SK-N-SH (cell line): Measurements from ENCODE around the gene ATP11C. TPM values are rescaled to one million over a fixed set of nuclear protein-coding genes. Genes with fewer than 3 reads are reported as not detected.

ENCODE experiments used
- CTCF ChIA-PET: fragments of 300-600, 350-600 bp; formaldehyde crosslinking; extraction: SDS; loops from one replicate; lab custom pipeline; 2021; lab: Yijun Ruan, JAX
- POLR2A ChIA-PET: fragments of 350-600 bp; sonication (Branson Sonifier 250); formaldehyde crosslinking; extraction: SDS; loops from one replicate; lab custom pipeline; 2020; ENCODE audit warnings: antibody characterized with exemption, inconsistent platforms; lab: Yijun Ruan, JAX
- DNase-seq: peaks from one replicate; pipeline ENCODE4 v3.0.0; 2012
- H2AFZ ChIP-seq: fragments of 200-600 bp; sonication (generic); 2 replicates; pipeline ENCODE4 v1.8.1; 2016; ENCODE audit warnings: antibody characterized with exemption, mild to moderate bottlenecking, low read depth
- H3F3A ChIP-seq: fragments of 200-600 bp; sonication (generic); replicated peaks from 2 replicates; pipeline ENCODE3; 2016; ENCODE audit warnings: antibody characterized with exemption, mild to moderate bottlenecking; ENCODE audit not compliant: insufficient read depth
- H3K27ac ChIP-seq, 2 experiments: fragments of 200-500 bp in 1 of 2; fragments of 200-600 bp in 1 of 2; sonication (Bioruptor generic) in 1 of 2; sonication (generic), shearing (Covaris generic) in 1 of 2; 2 replicates each; pipeline versions ENCODE4 v1.5.1 to v1.6.1; 2014 to 2016; ENCODE audit warnings: low read depth in 2 of 2, inconsistent platforms in 1 of 2, low read length in 1 of 2, mild to moderate bottlenecking in 1 of 2, mixed read lengths in 1 of 2
- H3K27me3 ChIP-seq: fragments of 200-600 bp; sonication (generic), shearing (Covaris generic); 2 replicates; pipeline ENCODE4 v1.6.1; 2016; ENCODE audit warnings: mixed run types; ENCODE audit not compliant: insufficient read depth
- H3K36me3 ChIP-seq, 2 experiments: fragments of 200-500 bp in 1 of 2; fragments of 200-600 bp in 1 of 2; sonication (Bioruptor generic) in 1 of 2; sonication (generic) in 1 of 2; replicated peaks in 1 of 2; 2 replicates each; pipeline versions ENCODE3 to v1.5.1; 2014 to 2016; ENCODE audit warnings: low read length in 1 of 2, mild to moderate bottlenecking in 1 of 2; ENCODE audit not compliant: insufficient read depth in 2 of 2, control insufficient read depth in 1 of 2
- H3K4me1 ChIP-seq, 2 experiments: fragments of 200-500 bp in 1 of 2; fragments of 200-600 bp in 1 of 2; sonication (Bioruptor generic) in 1 of 2; sonication (generic), shearing (Covaris generic) in 1 of 2; 2 replicates each; pipeline versions ENCODE4 v1.5.1 to v1.6.1; 2014 to 2016; ENCODE audit warnings: low read depth in 1 of 2, low read length in 1 of 2, mixed run types in 1 of 2; ENCODE audit not compliant: insufficient read depth in 2 of 2, control insufficient read depth in 1 of 2
- H3K4me2 ChIP-seq: fragments of 200-600 bp; sonication (generic), shearing (Covaris generic); 2 replicates; pipeline ENCODE4 v1.6.1; 2017; ENCODE audit warnings: mixed run types
- H3K4me3 ChIP-seq, 2 experiments: fragments of 200-500 bp in 1 of 2; fragments of 200-600 bp in 1 of 2; sonication (Bioruptor generic) in 1 of 2; sonication (generic), shearing (Covaris generic) in 1 of 2; 2 replicates each; pipeline versions ENCODE4 v1.5.1 to v1.8.1; 2014 to 2016; ENCODE audit warnings: low read depth in 2 of 2, inconsistent platforms in 1 of 2, low read length in 1 of 2, mild to moderate bottlenecking in 1 of 2, mixed read lengths in 1 of 2, moderate library complexity in 1 of 2
- H3K79me2 ChIP-seq: fragments of 200-600 bp; sonication (generic); 2 replicates; pipeline ENCODE4 v1.8.1; 2017; ENCODE audit warnings: mild to moderate bottlenecking; ENCODE audit not compliant: insufficient read depth
- H3K9ac ChIP-seq: fragments of 200-600 bp; sonication (generic); 2 replicates; pipeline ENCODE4 v1.6.1; 2017; ENCODE audit warnings: mixed run types
- H3K9me2 ChIP-seq: fragments of 200-600 bp; sonication (generic); 2 replicates; pipeline ENCODE4 v1.6.1; 2017; ENCODE audit warnings: mixed run types
- H3K9me3 ChIP-seq: fragments of 200-600 bp; sonication (generic); 2 replicates; pipeline ENCODE4 v1.6.1; 2017; ENCODE audit warnings: mixed run types, mild to moderate bottlenecking, moderate library complexity
- H4K20me1 ChIP-seq: fragments of 200-600 bp; sonication (generic); 2 replicates; pipeline ENCODE4 v1.6.1; 2017; ENCODE audit warnings: mild to moderate bottlenecking, mixed run types; ENCODE audit not compliant: insufficient read depth
- CHD2 ChIP-seq: fragments of 150-350 bp; IDR thresholded peaks from 2 replicates; pipeline ENCODE4 v1.6.1; 2018; ENCODE audit warnings: low read length; ENCODE audit not compliant: partially characterized antibody
- CTCF ChIP-seq: fragments of 200-600 bp; sonication (generic); IDR thresholded peaks from 2 replicates; pipeline ENCODE4 v1.6.1; 2017; ENCODE audit warnings: antibody characterized with exemption, mild to moderate bottlenecking, moderate library complexity
- ELF1 ChIP-seq: IDR thresholded peaks from 2 replicates; pipeline ENCODE4 v1.4.0; 2012
- EP300 ChIP-seq, 2 experiments: IDR thresholded peaks; 2 replicates each; pipeline versions ENCODE4 v1.4.0 to v1.6.1; 2012; ENCODE audit warnings: borderline replicate concordance in 1 of 2, low read depth in 1 of 2, low read length in 1 of 2
- FOSL2 ChIP-seq: IDR thresholded peaks from 2 replicates; pipeline ENCODE4 v1.4.0; 2012; ENCODE audit warnings: low read depth, mild to moderate bottlenecking, moderate library complexity, borderline replicate concordance
- GATA2 ChIP-seq: sonication (generic); formaldehyde crosslinking; IDR thresholded peaks from 2 replicates; pipeline ENCODE4 v1.5.0; 2020; ENCODE audit warnings: mild to moderate bottlenecking, missing genetic modification reagents
- IRF3 ChIP-seq: fragments of 150-350 bp; IDR thresholded peaks from 2 replicates; pipeline ENCODE4 v1.6.1; 2016; ENCODE audit warnings: mild to moderate bottlenecking, low read depth, low read length
- MXI1 ChIP-seq: IDR thresholded peaks from 2 replicates; pipeline ENCODE4 v1.6.1; 2012; ENCODE audit warnings: mild to moderate bottlenecking, low read depth, low read length, improper control_type of control experiment
- NFIC ChIP-seq: IDR thresholded peaks from 2 replicates; pipeline ENCODE4 v1.4.0; 2012; ENCODE audit warnings: borderline replicate concordance
- PBX3 ChIP-seq: IDR thresholded peaks from 2 replicates; pipeline ENCODE4; 2012
- RAD21 ChIP-seq: IDR thresholded peaks from 2 replicates; pipeline ENCODE4 v1.6.1; 2012; ENCODE audit warnings: mild to moderate bottlenecking, low read length
- RCOR1 ChIP-seq: fragments of 150-350 bp; IDR thresholded peaks from 2 replicates; pipeline ENCODE4 v1.6.1; 2017; ENCODE audit warnings: antibody characterized with exemption, low read length
- REST ChIP-seq: IDR thresholded peaks from 2 replicates; pipeline ENCODE4 v1.6.1; 2012; ENCODE audit warnings: mild to moderate bottlenecking, low read depth, low read length, moderate library complexity
- RXRA ChIP-seq: IDR thresholded peaks from 2 replicates; pipeline ENCODE4 v1.4.0; 2012; ENCODE audit warnings: low read depth, mild to moderate bottlenecking, borderline replicate concordance
- SIN3A ChIP-seq: IDR thresholded peaks from 2 replicates; pipeline ENCODE4 v1.6.1; 2012; ENCODE audit warnings: low read depth, mild to moderate bottlenecking, low read length, moderate library complexity, borderline replicate concordance
- TAF1 ChIP-seq: IDR thresholded peaks from 2 replicates; pipeline ENCODE4 v1.6.1; 2012; ENCODE audit warnings: low read depth, mild to moderate bottlenecking, low read length, moderate library complexity, borderline replicate concordance
- TCF12 ChIP-seq: IDR thresholded peaks from 2 replicates; pipeline ENCODE4 v1.4.0; 2012
- USF1 ChIP-seq: IDR thresholded peaks from 2 replicates; pipeline ENCODE4 v1.4.0; 2012; ENCODE audit warnings: low read depth, borderline replicate concordance
- USF2 ChIP-seq: fragments of 150-350 bp; IDR thresholded peaks from 2 replicates; pipeline ENCODE4 v1.6.1; 2017; ENCODE audit warnings: antibody characterized with exemption, low read length, low read depth, borderline replicate concordance
- YY1 ChIP-seq: IDR thresholded peaks from 2 replicates; pipeline ENCODE4 v1.4.0; 2012; ENCODE audit warnings: low read depth, mild to moderate bottlenecking
- ZBTB33 ChIP-seq: IDR thresholded peaks from 2 replicates; pipeline ENCODE4 v1.4.0; 2012; ENCODE audit warnings: low read depth, borderline replicate concordance
- WGBS: methylation state at CpG from one replicate; pipeline ENCODE4 v1.1.6; 2017; ENCODE audit warnings: low lambda C conversion rate; 5-methylcytosine and 5-hydroxymethylcytosine counted together
- polyA plus RNA-seq, 3 experiments: library from polyadenylated mRNA; depleted of rRNA; stranded (reverse); fragments of >200 nt; gene quantifications; 2 replicates each; pipeline ENCODE4 v1.2.3, GENCODE V29; 2012

The ATP11C gene
- polyA plus RNA-seq, 1 of the 3 experiments (the other 2 are of a cell fraction) = 18.5 TPM

- no peak for TF ChIP-seq RCOR1
- no peak for TF ChIP-seq YY1
- TF ChIP-seq FOSL2 = no peak
- no peak for TF ChIP-seq SIN3A
These were observed 63.1 kb downstream of the ATP11C start (continued) for GRCh38 chrX:139869796-139870195.

- H3K79me2 ChIP-seq = peaks cover 67% of the 10 kb centered on the region
- H3K4me2 ChIP-seq = no peak overlapping the region
- H3K9me3 ChIP-seq = no peaks in the 10 kb centered on the region
- POLR2A ChIA-PET = no interaction called here
- DNase-seq = no peak
- H2AFZ ChIP-seq = no peak overlapping the region
- WGBS = 69% methylated on average over 3 of the region's 3 CpGs
- no peak overlapping the region; a peak in 1 of 4 replicates for H3K27ac ChIP-seq
- no peaks in the 10 kb centered on the region for H3K36me3 ChIP-seq
- H3K27me3 ChIP-seq = no peaks in the 10 kb centered on the region
- H3F3A ChIP-seq = no peaks in the 10 kb centered on the region
- H3K9ac ChIP-seq = no peak overlapping the region
- CTCF ChIA-PET = no interaction called here
- no peaks in the 10 kb centered on the region for H3K4me1 ChIP-seq
- H3K4me3 ChIP-seq = no peak overlapping the region
- no peaks in the 10 kb centered on the region for H3K9me2 ChIP-seq
- no peaks in the 10 kb centered on the region for H4K20me1 ChIP-seq
- TF ChIP-seq ZBTB33 (no peak), RAD21 (no peak), ELF1 (no peak), TCF12 (no peak), TAF1 (no peak), IRF3 (no peak), EP300 (IDR thresholded peaks at IDR 0.05; ENCODE audit: borderline replicate concordance in 1 of 2, low read depth in 1 of 2, low read length in 1 of 2) (no peak), CTCF (no peak), GATA2 (CRISPR knock-in tag) (no peak), MXI1 (no peak), RXRA (no peak), USF2 (no peak), REST (no peak), USF1 (no peak), CHD2 (no peak), PBX3 (no peak), NFIC (no peak), RCOR1 (no peak)
These were observed 68.2 kb downstream of the ATP11C start for GRCh38 chrX:139864640-139865039.
